GM18502 (cell line): ENCODE data around the gene AKNA.
A peak's percentile ranks its signal among the peaks of the same experiment; 100 is the strongest.

Experiments used
- ATAC-seq: cut with Tn5 transposase; IDR thresholded peaks from one replicate; pipeline ENCODE4 v1.9.1; 2021; ENCODE audit warnings: mild to moderate bottlenecking; ENCODE audit not compliant: unreplicated experiment, poor library complexity

The AKNA gene

DNA sequence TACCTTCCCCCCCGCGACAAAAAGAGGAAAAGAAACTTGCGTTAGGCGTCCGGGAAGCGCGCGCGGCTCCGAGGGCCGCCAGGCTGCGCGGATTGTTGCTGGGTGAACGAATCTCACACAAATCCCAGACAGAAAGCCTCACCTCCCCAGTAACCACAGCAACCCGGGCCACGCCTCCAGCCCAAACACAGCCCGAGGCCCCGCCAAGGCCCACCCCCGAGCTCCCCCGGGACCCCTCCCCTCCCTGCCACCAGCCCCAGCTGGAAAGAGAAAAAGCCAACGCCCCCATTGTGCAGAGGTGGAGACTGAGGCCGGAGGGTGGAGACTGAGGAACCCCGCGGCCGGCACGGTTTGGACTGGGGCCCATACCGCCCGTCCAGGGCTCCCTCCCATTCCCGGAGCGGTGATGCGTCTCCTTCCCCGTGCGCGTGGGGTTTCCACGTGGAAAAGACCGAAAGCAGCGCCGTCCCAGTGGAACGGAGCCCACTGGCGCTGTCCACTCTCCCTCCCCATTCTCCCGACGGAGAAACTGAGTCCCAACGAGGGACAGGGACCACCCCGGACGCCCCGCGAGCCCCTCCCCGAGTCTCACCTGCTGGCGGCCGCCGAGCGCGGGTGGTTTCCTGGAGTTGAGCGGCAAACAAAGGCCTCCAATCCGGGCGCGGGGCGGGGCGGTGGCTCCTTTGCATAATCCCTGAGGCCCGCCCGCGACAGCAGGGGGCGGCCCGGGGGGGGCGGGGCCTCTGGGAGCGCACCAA, 10.2 kb upstream of the AKNA start:
- ATAC-seq, result peak; percentile 80

DNA sequence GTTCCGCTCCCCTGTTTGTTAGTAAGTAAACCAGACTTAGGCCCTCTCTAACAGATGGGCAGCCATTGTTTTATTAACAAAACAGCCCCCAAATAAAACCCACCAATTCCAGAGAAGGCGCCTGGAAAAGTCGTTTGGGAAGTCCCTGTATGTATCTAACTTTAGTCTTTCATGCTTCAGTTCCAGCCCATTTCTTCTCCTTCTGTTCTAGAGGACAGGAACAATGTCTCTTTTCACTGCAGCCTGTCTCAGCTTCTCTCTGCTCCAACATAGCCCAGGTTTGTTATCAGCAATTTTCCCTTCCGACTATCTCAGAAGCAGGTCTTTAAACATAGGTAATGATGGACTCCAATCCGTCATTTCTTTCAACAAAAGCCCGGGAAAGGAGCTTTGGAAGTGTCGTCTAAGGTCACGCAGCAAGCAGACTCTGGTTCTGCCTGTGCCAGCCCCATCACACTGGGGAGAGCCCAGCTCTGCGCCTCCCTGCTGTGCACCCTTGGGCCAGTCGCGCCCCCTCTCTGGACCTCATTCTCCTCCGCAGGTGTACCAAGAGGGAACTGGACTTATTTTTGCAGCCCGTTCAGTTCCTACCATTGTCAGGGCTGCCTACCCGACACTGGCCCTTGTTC, 9.6 kb upstream of the AKNA start:
- no peak for ATAC-seq

- ATAC-seq, result no peak
Observed at GRCh38 chr9:114396558-114397218, 8.9 kb upstream of the AKNA start.

DNA sequence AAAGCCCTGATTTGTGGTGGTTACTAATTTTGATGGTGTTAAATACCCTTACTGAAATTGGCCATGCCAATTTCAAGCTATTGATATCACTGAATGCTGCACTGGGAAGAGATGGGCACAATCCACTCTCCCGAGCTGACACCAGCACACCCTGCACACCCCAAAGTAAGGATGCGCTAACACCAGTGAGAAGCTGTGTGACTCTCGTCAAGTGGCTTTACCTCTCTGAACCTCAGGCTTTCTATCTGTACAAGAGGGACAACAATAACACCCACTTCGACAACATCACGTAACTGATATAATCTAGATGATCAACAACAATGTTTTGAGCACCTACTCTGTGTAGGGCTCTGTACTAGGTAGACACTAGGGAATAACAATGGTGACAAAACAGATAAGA, 8.0 kb upstream of the AKNA start:
- ATAC-seq, result no peak

DNA sequence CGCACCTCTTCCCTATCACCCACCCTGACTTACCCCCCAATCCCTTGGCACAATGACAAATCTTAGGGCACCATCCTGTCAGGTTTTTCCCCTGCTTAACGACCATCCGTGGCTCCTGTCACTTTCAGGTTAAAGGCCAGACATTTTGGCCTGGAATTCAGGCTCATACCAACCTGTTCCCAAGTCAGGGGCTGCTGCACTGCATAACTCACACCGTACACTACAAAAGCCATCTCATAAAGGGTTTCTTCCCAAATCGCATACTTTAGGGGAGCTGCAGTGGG, 7.5 kb upstream of the AKNA start:
- no peak for ATAC-seq

DNA sequence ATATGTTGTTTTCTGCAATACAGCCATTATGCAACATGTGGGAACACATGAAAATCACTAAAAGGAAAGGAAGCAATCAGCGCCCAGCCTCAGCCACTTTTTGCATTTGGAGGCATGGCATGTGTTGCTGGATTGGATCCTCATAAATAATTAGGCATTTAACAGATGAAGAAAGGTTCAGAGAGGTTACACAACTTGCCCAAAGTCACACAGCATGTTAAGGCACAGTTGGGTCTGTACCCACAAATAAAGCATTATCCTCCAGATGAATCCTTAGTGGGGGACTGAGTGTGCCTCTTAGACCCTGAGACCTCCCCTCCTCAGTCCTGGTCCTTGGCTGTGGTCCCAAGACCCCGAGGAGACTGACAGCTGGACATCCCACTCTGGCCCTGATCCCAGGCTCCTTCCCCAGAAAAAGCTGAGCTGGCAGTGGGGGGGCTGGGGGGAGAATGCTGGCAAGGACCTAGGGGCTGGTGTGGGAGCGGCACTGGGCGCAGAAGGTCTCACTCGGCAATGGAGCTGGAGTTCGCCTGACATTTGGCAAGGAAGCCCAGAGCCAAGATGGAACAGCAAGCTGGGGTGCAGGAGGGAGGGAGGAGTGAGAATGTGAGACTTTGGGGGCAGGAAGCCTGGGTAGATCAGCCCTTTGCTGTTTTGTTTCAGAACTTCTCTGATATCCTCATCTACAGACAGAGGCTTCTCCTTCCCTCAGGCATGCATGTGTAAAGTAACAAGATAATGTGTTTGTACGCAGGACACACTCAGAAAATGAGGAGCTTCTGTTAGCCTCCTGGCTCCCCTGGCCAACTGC, 6.9 kb upstream of the AKNA start:
- ATAC-seq, result no peak

- no peak for ATAC-seq
Observed at GRCh38 chr9:114392749-114393112, 4.9 kb upstream of the AKNA start.

GRCh38 chr9:114390952-114391351, 3.2 kb upstream of the AKNA start:
- no peak for ATAC-seq

DNA sequence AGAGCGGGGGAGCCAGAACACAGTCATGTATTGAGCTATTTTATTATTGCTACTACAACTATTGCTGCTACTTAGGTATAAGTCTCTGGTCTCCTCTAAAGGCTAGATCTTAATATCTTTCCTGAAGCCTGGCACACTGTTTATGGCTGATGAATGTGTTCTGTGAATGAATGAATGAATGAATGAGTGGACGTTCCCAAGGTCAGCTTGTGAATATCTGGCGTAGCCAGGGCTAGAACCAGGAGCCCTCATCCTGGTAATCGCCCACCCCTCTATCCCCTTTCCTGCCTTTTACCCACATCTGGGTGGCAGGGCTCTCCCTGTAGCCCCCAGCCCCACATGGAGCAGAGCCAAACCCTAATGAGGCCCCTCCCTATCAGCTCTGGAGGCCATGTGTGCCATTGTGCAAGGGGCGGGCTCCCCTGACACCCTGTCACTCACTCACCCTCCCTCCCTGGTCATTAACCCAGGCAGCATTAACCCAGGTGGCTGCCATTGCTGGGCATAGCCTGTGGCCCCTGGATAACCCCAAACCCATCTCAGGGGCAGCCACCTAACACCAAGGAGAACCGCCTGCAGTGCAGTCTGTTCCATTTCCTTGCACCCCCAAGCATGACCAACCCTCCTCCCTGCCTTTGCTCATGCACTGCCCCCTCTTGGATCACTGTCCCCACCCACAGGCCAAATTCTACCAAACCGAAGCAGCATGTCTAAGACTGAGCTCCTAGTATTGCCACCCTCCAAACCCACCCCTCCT, 2.0 kb upstream of the AKNA start:
- no peak for ATAC-seq

DNA sequence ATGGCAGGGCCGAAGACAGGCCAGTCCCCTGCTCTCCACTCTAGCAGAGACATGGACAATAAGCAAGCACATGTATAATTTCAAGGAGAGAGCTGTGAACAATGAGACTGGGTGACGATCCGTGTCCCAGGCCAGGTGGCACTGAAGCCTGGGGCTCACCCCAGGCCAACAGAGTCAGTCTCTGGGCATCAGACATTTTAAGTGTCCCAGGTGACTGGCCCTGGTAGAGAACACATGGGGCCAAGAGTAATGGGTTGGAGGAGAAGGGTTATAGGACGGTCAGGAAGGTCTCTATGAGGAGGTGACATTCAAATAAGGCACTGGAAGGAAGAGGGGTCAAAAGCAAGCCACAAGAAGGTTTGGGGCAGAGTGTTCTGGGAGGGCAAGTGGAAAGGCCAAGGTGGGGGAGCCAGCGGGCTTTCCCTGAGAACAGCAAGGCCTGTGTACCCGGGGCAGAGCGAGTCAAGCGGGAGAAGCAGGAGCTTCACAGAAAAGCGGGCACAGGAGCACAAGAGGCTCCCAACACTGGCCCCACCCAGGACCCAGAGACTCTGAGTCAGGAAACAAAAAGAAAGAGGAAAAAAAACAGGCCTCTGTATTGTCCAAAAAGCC, 1.1 kb upstream of the AKNA start:
- no peak for ATAC-seq

- ATAC-seq, result no peak
Observed at GRCh38 chr9:114388357-114388682, 538 bp upstream of the AKNA start.

DNA sequence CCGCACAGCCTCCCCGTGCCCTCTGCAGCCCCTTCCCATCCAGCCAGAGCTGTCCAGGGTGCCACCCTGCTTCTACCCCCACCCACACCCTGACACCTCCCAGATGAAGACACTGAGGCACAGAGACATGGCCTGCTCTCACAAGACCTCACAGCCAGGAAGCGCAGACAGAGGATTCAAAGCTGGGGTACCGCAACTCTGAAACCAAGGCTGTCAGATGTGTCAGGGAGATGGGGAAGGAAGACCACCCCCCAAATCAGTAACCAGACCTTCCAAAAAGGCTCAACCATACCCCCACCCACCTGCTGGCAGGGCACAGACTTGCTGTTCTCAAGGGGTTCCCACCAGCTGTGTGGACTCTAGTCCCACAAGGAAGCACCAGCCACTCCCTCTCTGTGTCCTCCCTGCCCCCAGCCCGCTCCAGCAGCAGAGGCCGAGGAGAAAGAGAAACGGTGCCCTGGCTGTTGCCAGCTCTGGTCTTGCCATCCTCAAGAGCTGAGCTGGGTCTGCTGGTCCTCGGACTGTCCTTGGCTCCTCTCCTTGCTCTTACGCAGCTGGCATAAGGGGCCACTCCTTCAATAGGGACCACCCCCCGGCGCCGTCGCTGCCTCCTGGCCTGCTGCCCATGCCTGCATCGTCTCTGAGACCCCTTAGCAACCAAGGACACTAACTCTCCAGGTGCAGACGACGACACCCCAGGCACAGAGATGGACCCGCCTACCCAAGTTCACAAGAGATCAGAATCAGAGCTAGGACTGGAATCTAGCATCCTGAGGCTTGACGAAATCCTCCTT, 699 bp downstream of the AKNA start:
- ATAC-seq, result no peak

- ATAC-seq, result no peak
Observed at GRCh38 chr9:114386361-114386885, 1.4 kb downstream of the AKNA start.

- ATAC-seq, result peak; percentile 85
Observed at GRCh38 chr9:114385397-114386181, 2.2 kb downstream of the AKNA start.

DNA sequence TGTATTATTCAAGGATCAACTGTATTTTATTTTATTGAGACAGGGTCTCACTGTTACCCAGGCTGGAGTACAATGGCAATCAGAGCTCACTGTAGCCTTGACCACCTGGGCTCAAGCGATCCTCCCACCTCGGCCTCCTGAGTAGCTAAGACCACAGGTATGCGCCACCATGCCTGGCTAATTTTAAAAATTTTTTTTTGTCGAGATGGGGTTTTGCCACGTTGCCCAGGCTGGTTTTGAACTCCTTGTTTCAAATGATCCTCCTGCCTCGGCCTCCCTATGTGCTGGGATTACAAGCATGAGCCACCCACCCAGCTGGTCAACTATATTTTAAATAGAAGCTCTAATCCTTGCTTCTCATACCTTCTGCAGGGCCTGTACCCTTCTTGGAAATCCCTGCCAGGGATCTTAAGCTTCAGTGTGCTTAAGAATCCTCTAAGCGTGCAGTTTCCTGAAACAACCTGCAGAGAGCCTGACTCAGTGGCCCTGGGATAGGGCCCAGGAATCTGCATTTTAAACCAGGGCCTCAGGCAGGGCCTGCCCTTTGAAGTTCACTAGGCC, 2.9 kb downstream of the AKNA start:
- no peak for ATAC-seq

DNA sequence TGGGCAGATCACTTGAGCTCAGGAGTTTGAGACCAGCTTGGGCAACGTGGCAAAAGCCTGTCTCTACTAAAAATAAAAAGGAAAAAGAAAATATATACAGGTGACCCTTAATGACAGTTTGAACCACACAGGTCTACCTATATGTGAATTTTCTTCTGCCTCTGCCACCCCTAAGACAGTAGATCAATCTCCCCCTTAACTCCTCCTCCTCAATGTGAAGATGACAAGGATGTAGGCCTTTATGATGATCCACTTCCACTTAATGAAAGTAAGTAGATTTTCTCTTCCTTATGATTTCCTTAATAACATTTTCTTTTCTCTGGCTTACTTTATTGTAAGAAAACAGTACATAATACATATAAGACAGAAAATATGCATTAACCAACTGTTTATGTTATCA, 3.4 kb downstream of the AKNA start:
- no peak for ATAC-seq

GRCh38 chr9:114383521-114384231, 4.1 kb downstream of the AKNA start:
- ATAC-seq, result no peak
